Activated T-cell treated with anti-CD3 and anti-CD28 coated beads, Interleukin-2, amount 50 U/mL, for 4 hours (primary cell): ENCODE data around the gene TPRN. TPM values are rescaled to one million over a fixed set of nuclear protein-coding genes. Genes with fewer than 3 reads are reported as not detected.

Experiments
- ATAC-seq, 2 donors: fragments of 200-7000 bp; cut with Tn5 transposase; one replicate each; pipeline ENCODE4 v1.10.0; 2021
- DNase-seq: peaks from one replicate; pipeline ENCODE4 v3.0.0-alpha.2; 2020
- H3K27me3 Mint-ChIP-seq: one replicate; pipeline ENCODE4 v1.8.0; 2021; ENCODE audit warnings: low read depth, mixed read lengths
- H3K36me3 Mint-ChIP-seq: one replicate; pipeline ENCODE4 v1.8.0; 2022; ENCODE audit warnings: mixed read lengths; ENCODE audit not compliant: insufficient read depth
- H3K4me1 Mint-ChIP-seq: one replicate; pipeline ENCODE4 v1.8.0; 2021; ENCODE audit warnings: low read depth, mixed read lengths
- H3K4me3 Mint-ChIP-seq: one replicate; pipeline ENCODE4 v1.8.0; 2021; ENCODE audit warnings: mild to moderate bottlenecking, moderate library complexity, mixed read lengths
- H3K9me3 Mint-ChIP-seq: one replicate; pipeline ENCODE4 v1.8.0; 2021; ENCODE audit warnings: mixed read lengths
- total RNA-seq, 3 donors: library from RNA; stranded (reverse); gene quantifications; one replicate each; pipeline ENCODE4 v1.2.1, GENCODE V29; 2021

The TPRN gene
- total RNA-seq, 3 donors from 2014 or later = 15.4 to 15.6 (median 15.5) TPM

DNA sequence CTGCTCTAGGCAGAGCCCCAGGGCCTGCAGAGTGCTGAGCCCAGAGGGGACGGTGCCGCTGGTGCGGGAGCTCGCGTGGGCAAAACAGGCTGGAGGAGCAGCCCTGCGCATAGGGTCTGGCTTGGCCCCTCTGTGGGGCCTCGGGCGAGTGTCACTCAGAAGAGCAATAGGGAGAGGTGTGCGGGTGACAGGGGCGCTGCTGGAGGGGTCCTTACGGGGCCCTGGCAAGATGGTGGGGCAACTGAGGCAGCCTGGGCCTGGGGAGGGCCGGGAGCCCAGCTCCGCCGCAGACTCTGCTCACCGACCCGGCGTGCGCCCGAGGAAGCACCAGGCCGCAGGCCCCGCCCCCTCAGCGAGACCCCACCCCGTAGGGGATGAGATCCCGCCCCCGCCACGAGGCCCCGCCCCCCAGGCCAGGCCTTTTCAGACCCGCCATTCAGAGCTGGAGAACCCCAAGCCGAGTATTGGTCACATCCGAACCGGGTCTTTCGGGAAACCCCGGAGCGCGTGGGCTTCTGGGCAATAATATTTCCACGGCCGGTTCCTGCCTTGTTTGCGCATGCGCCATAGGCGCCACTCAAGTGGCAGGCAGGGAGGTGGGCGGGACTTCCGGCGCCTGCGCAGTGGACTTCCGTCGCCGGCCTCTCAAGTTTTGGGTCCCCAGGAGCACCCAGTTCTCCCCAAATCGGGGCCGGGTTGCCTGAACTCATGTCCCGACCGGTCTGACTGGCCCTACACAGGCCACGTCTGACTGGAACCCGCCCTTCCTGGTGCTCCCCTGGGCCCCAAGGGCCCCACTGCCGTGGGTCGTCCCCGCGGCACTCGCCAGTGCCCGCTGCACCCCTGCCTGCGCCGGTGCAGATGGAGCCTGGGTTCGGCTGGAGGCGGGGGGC is 22.8 kb upstream of the TPRN start:
- ATAC-seq = peak; percentile 90 to 91
- no peaks in the 10 kb centered on the region for H3K36me3 Mint-ChIP-seq

GRCh38 chr9:137222190-137223077 is 21.9 kb upstream of the TPRN start, which contains the start of gene RNF208:
Gene RNF208 (minus strand): TSS chr9:137222240. CDS start chr9:137221212, 1,028 bp downstream.
- Mint-ChIP-seq H3K36me3 (no peaks in the 10 kb centered on the region), H3K27me3 (no peaks in the 10 kb centered on the region), H3K4me3 (peak within 1 kb of the TSS; percentile 79), H3K9me3 (no peaks in the 10 kb centered on the region), H3K4me1 (peaks cover 6% of the 10 kb centered on the region)
- ATAC-seq (peak in 1 of 2 donors; percentile 5), DNase-seq (no peak)

More for the DNA sequence above, 22.8 kb upstream of the TPRN start:
- Mint-ChIP-seq H3K4me1 (peaks cover 8% of the 10 kb centered on the region), H3K9me3 (no peaks in the 10 kb centered on the region), H3K27me3 (peaks cover 3% of the 10 kb centered on the region), H3K4me3 (peak overlapping the region; percentile 79)
- peak; percentile 98 for DNase-seq

DNA sequence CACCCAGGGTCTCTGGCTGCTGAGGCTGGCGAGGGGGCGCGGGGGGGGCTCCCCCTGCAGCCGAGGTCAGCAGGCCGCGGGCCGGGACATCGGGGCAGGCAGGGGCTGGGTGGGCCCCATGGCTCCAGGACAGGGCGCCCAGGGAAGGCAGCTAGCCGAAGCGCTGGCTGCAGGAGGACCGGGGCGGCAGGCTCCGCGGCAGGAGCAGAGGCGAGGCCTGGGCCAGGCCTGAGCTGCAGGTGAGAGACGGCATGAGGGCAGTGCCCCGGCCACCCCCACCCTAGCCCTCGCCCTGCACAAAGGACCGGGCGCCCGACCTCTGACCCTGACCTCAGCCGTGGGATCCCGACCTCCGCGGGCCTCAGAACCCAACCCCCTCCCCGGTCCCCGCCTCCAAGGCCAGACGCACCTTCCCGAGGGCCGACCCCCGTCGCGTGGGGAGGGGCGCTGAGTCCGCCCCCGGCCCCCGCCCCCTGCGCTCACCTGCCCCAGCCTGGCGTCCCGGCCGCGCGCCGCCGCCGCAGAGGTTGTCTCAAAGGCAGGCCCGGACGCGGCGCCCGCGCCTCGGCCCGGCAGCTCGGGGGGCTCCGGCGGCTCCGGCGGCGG is 21.1 kb upstream of the TPRN start:
- no peaks in the 10 kb centered on the region for H3K27me3 Mint-ChIP-seq
- H3K4me3 Mint-ChIP-seq = no peak overlapping the region
- H3K36me3 Mint-ChIP-seq = no peaks in the 10 kb centered on the region
- H3K9me3 Mint-ChIP-seq = no peaks in the 10 kb centered on the region
- DNase-seq (no peak), ATAC-seq (no peak)
- peaks cover 5% of the 10 kb centered on the region for H3K4me1 Mint-ChIP-seq

DNA sequence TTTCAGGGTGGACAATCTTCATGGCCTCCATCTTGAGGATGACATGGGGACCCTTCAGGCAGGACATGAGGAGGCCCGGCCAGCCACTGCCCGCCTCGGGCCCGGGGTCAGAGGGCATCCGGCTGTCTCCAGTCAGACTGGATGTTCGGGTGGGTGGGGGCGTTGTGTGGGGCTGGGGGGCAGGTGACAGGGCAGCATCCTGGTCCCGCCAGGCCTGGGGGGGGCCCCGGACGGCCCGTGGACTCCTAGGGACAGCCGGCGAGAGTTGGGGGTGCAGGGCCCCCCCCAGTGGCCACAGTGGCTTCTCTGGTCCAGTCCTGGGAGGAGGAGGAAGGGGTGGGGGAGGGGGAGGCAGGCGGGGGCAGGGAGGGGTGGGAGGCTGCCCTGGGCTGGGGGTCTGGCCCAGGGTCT is 20.6 kb upstream of the TPRN start:
- ATAC-seq (no peak), DNase-seq (no peak)
- no peaks in the 10 kb centered on the region for H3K27me3 Mint-ChIP-seq
- H3K4me3 Mint-ChIP-seq = peak overlapping the region; percentile 27
- H3K4me1 Mint-ChIP-seq = peaks cover 5% of the 10 kb centered on the region
- no peaks in the 10 kb centered on the region for H3K36me3 Mint-ChIP-seq
- H3K9me3 Mint-ChIP-seq = no peaks in the 10 kb centered on the region

GRCh38 chr9:137220317-137221094 is 20.0 kb upstream of the TPRN start:
- DNase-seq (no peak), ATAC-seq (no peak)
- Mint-ChIP-seq H3K9me3 (no peaks in the 10 kb centered on the region), H3K36me3 (peaks cover under 1% of the 10 kb centered on the region), H3K27me3 (no peaks in the 10 kb centered on the region), H3K4me3 (peak overlapping the region; percentile 27), H3K4me1 (peaks cover 5% of the 10 kb centered on the region)

GRCh38 chr9:137219757-137220316 is 19.3 kb upstream of the TPRN start:
- Mint-ChIP-seq H3K9me3 (no peaks in the 10 kb centered on the region), H3K4me3 (no peak overlapping the region), H3K27me3 (no peaks in the 10 kb centered on the region), H3K36me3 (peaks cover 2% of the 10 kb centered on the region), H3K4me1 (peaks cover 5% of the 10 kb centered on the region)
- DNase-seq = no peak
- ATAC-seq = no peak

DNA sequence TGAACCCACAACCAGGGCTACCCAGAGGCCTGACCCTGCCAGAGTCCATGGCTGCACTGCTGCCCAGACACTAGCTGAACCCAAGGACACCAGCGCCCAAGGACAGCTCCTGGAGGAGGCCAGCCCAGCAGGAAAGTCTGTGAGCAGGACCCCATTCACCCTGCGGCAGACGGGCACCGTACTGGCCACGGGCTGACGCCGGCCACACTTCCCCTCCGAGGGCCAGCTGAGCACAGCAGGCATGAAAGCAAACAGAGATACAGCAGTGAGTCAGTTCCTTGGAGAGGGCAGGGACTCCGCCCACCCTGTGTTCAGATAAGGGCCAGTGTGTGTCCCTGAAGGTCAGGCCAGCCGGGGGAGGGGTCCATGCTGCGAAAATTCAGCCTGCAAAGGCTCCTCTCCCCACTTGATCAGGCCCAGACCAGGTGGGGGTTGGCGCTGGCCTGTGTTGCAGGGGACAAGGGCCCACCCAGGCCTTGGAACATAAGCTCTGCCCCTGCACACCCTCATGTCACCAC is 18.3 kb upstream of the TPRN start:
- no peaks in the 10 kb centered on the region for H3K27me3 Mint-ChIP-seq
- no peaks in the 10 kb centered on the region for H3K9me3 Mint-ChIP-seq
- peaks cover 2% of the 10 kb centered on the region for H3K36me3 Mint-ChIP-seq
- DNase-seq (no peak), ATAC-seq (no peak)
- peaks cover 2% of the 10 kb centered on the region for H3K4me1 Mint-ChIP-seq
- H3K4me3 Mint-ChIP-seq = no peak overlapping the region

GRCh38 chr9:137218212-137218753 is 17.7 kb upstream of the TPRN start:
- no peak overlapping the region for H3K4me3 Mint-ChIP-seq
- H3K36me3 Mint-ChIP-seq = peaks cover 2% of the 10 kb centered on the region
- no peak for ATAC-seq
- DNase-seq = no peak
- H3K9me3 Mint-ChIP-seq = no peaks in the 10 kb centered on the region
- H3K27me3 Mint-ChIP-seq = no peaks in the 10 kb centered on the region
- peaks cover 2% of the 10 kb centered on the region for H3K4me1 Mint-ChIP-seq

GRCh38 chr9:137217276-137218211 is 17.0 kb upstream of the TPRN start:
- H3K36me3 Mint-ChIP-seq = peaks cover 2% of the 10 kb centered on the region
- no peaks in the 10 kb centered on the region for H3K9me3 Mint-ChIP-seq
- H3K4me3 Mint-ChIP-seq = no peak overlapping the region
- no peaks in the 10 kb centered on the region for H3K4me1 Mint-ChIP-seq
- no peaks in the 10 kb centered on the region for H3K27me3 Mint-ChIP-seq
- ATAC-seq (no peak), DNase-seq (no peak)

GRCh38 chr9:137216188-137216965 is 15.8 kb upstream of the TPRN start:
- Mint-ChIP-seq H3K9me3 (no peaks in the 10 kb centered on the region), H3K4me3 (no peak overlapping the region), H3K27me3 (no peaks in the 10 kb centered on the region), H3K4me1 (no peaks in the 10 kb centered on the region), H3K36me3 (peaks cover 2% of the 10 kb centered on the region)
- ATAC-seq (no peak), DNase-seq (no peak)

GRCh38 chr9:137215196-137215986 is 14.8 kb upstream of the TPRN start:
- peaks cover 2% of the 10 kb centered on the region for H3K36me3 Mint-ChIP-seq
- DNase-seq (no peak), ATAC-seq (no peak)

More at GRCh38 chr9:137215196-137215986, 14.8 kb upstream of the TPRN start:
- H3K27me3 Mint-ChIP-seq = no peaks in the 10 kb centered on the region
- H3K9me3 Mint-ChIP-seq = no peaks in the 10 kb centered on the region
- H3K4me1 Mint-ChIP-seq = no peaks in the 10 kb centered on the region
- H3K4me3 Mint-ChIP-seq = no peak overlapping the region
